ENCODE measurements around the gene RAPGEF1.

DNA sequence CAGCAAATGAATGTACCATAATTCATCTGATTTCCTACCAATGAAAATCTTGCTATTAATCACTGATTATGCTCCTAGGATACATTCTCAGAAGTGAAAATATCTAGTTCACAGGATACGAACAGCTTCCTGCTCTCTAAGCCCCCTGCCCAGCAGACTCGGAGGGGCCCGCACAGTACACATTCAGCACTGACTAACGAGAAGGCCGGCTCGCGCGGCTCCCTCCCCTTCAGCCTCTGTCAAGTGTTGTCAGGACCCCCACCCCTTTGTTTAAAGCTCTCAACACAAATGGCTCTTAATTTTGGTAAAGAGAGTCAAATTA, 112.6 kb downstream of the RAPGEF1 start:
- TF ChIP-seq, protein P1, sequence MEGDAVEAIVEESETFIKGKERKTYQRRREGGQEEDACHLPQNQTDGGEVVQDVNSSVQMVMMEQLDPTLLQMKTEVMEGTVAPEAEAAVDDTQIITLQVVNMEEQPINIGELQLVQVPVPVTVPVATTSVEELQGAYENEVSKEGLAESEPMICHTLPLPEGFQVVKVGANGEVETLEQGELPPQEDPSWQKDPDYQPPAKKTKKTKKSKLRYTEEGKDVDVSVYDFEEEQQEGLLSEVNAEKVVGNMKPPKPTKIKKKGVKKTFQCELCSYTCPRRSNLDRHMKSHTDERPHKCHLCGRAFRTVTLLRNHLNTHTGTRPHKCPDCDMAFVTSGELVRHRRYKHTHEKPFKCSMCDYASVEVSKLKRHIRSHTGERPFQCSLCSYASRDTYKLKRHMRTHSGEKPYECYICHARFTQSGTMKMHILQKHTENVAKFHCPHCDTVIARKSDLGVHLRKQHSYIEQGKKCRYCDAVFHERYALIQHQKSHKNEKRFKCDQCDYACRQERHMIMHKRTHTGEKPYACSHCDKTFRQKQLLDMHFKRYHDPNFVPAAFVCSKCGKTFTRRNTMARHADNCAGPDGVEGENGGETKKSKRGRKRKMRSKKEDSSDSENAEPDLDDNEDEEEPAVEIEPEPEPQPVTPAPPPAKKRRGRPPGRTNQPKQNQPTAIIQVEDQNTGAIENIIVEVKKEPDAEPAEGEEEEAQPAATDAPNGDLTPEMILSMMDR (IDR thresholded peaks at IDR 0.05) = no peak
- TF ChIP-seq EP300 (IDR thresholded peaks at IDR 0.05) (no peak), POLR2AphosphoS5 (IDR thresholded peaks at IDR 0.05) (no peak), POLR2A (IDR thresholded peaks at IDR 0.05) (no peak)
